ENCODE data around the gene PLD6.

GRCh38 chr17:17253406-17253805 is 47.3 kb upstream of the PLD6 start:
- no peak for TF ChIP-seq POLR2A (IDR thresholded peaks at IDR 0.05)
- no peak for TF ChIP-seq CTCF (IDR thresholded peaks at IDR 0.05)
- no peak for TF ChIP-seq POLR2AphosphoS5 (IDR thresholded peaks at IDR 0.05)

Data from gastroesophageal sphincter (tissue), 3 donors.